Sigmoid colon (tissue), 7 donors: ENCODE measurements around the gene TRIM13. TPM values are rescaled to one million over a fixed set of nuclear protein-coding genes. Genes with fewer than 3 reads are reported as not detected.

Experiments used
- DNase-seq: peaks from one replicate; pipeline ENCODE4 v3.0.0-alpha.2; 2019
- H3K27ac ChIP-seq, 4 donors: fragments of 200-600 bp; sonication (generic); one replicate each; pipeline ENCODE4 v1.5.1; 2016 to 2019; ENCODE audit warnings: mild to moderate bottlenecking in 1 of 4
- H3K27me3 ChIP-seq, 3 donors: fragments of 200-600 bp; sonication (generic); one replicate each; pipeline ENCODE4 v1.5.1; 2019; ENCODE audit warnings: mild to moderate bottlenecking in 1 of 3
- H3K36me3 ChIP-seq, 4 donors: fragments of 200-600 bp; sonication (generic); one replicate each; pipeline ENCODE4 v1.5.1; 2016 to 2019
- H3K4me1 ChIP-seq, 4 donors: fragments of 200-600 bp; sonication (generic); one replicate each; pipeline ENCODE4 v1.5.1; 2017 to 2019
- H3K4me3 ChIP-seq, 4 donors: fragments of 200-600 bp; sonication (generic); one replicate each; pipeline ENCODE4 v1.5.1; 2017 to 2019; ENCODE audit warnings: mild to moderate bottlenecking in 2 of 4, moderate library complexity in 1 of 4
- H3K9me3 ChIP-seq, 4 donors: fragments of 200-600 bp in 3 of 4; sonication (generic) in 3 of 4; one replicate each; pipeline versions ENCODE4 v1.5.1 to v1.6.1; 2013 to 2019
- CTCF ChIP-seq, 4 experiments: fragments of 450-650 bp in 3 of 4; fragments of 200-600 bp in 1 of 4; IDR thresholded peaks; one replicate each; pipeline ENCODE4 v1.5.1; 2016 to 2019; ENCODE audit warnings: antibody characterized with exemption in 4 of 4, mild to moderate bottlenecking in 3 of 4, moderate library complexity in 2 of 4
- EP300 ChIP-seq, 4 donors: sonication (generic); formaldehyde crosslinking; IDR thresholded peaks; one replicate each; pipeline ENCODE4 v1.6.1; 2017; ENCODE audit warnings: antibody characterized with exemption in 4 of 4
- POLR2A ChIP-seq, 2 donors: fragments of 450-650 bp; IDR thresholded peaks; one replicate each; pipeline ENCODE4 v1.6.1; 2016; ENCODE audit warnings: antibody characterized with exemption in 2 of 2, mild to moderate bottlenecking in 2 of 2, moderate library complexity in 2 of 2
- POLR2AphosphoS5 ChIP-seq, 4 donors: sonication (generic); formaldehyde crosslinking; IDR thresholded peaks; one replicate each; pipeline ENCODE4 v1.6.1; 2017; ENCODE audit warnings: antibody characterized with exemption in 4 of 4
- WGBS, 2 donors: extraction: QIAGEN DNeasy Blood & Tissue Kit; methylation state at CpG; one replicate each; pipeline ENCODE4 v1.1.7; 2013; 5-methylcytosine and 5-hydroxymethylcytosine counted together
- intact Hi-C: fragments of 100-400 bp; cut with DNase I; formaldehyde crosslinking; loops from one replicate; pipeline ENCODE4 v1.15.1; 2023
- polyA plus RNA-seq, 3 donors: library from polyadenylated mRNA; stranded (reverse); fragments of 200-250 nt; gene quantifications; one replicate each; pipeline ENCODE4 v1.2.3, GENCODE V29; 2013
- total RNA-seq, 4 donors: library from RNA; depleted of rRNA; stranded (reverse); fragments of >200 nt; gene quantifications; one replicate each; pipeline ENCODE4 v1.1.0, GENCODE V29; 2016
- donor health status: healthy with polysubstance abuse.
- donor health status: Bipolar disorder and iron deficiency.
- donor health status: healthy.

Gene TRIM13
- total and polyA plus RNA-seq, 7 donors: 9.0 to 25.0 (median 17.5) TPM

- peak within 1 kb of the TSS in 3 of 4 donors; percentile 50 to 66 (median 60) for H3K27ac ChIP-seq
- H3K9me3 ChIP-seq: no peaks in the 10 kb centered on the region
- H3K4me1 ChIP-seq: peaks cover 0 to 39% (median 19%) of the 10 kb centered on the region in 4 donors
- no peaks in the 10 kb centered on the region for H3K27me3 ChIP-seq
- peaks cover 0 to 35% (median 15%) of the 10 kb centered on the region in 4 donors for H3K36me3 ChIP-seq
- intact Hi-C loops: no loop called here
- no peak within 1 kb of the TSS for H3K4me3 ChIP-seq
- TF ChIP-seq EP300 (IDR thresholded peaks at IDR 0.05) (no peak), POLR2A (IDR thresholded peaks at IDR 0.05) (no peak)
- WGBS, 2 donors: 37 to 63% methylated on average over 5 of the region's 5 CpGs
- DNase-seq: no peak
These were observed 18.4 kb downstream of the TRIM13 start, which contains the start of gene KCNRG for GRCh38 chr13:50015258-50015657. Gene KCNRG (plus strand): TSS chr13:50015444. CDS start chr13:50015494, 50 bp downstream.

- peak overlapping the region in 3 of 4 donors; percentile 50 to 66 (median 60) for H3K27ac ChIP-seq
- no peak for DNase-seq
- no peak for TF ChIP-seq EP300 (IDR thresholded peaks at IDR 0.05)
- TF ChIP-seq POLR2A (IDR thresholded peaks at IDR 0.05): no peak
- no peak for TF ChIP-seq CTCF (IDR thresholded peaks at IDR 0.05)
- TF ChIP-seq POLR2AphosphoS5 (IDR thresholded peaks at IDR 0.05): no peak
- no peaks in the 10 kb centered on the region for H3K27me3 ChIP-seq
- H3K4me3 ChIP-seq: no peak overlapping the region
- 78 to 83% methylated on average over 4 of the region's 4 CpGs for WGBS, 2 donors
- intact Hi-C loops: no loop called here
- no peaks in the 10 kb centered on the region for H3K9me3 ChIP-seq
- peaks cover 0 to 39% (median 19%) of the 10 kb centered on the region in 4 donors for H3K4me1 ChIP-seq
- H3K36me3 ChIP-seq: peaks cover 0 to 34% (median 17%) of the 10 kb centered on the region in 4 donors
These were observed 18.9 kb downstream of the TRIM13 start for GRCh38 chr13:50015750-50016149.

- peak overlapping the region in 2 of 4 donors; percentile 50 to 66 for H3K27ac ChIP-seq
- whole genome bisulfite sequencing, 2 donors: 86 to 87% methylated on average over 2 of the region's 2 CpGs
- peaks cover 0 to 28% (median 13%) of the 10 kb centered on the region in 4 donors for H3K36me3 ChIP-seq
- DNase-seq: no peak
- intact Hi-C loops: no loop called here
- H3K4me1 ChIP-seq: peaks cover 0 to 34% (median 19%) of the 10 kb centered on the region in 4 donors
- no peaks in the 10 kb centered on the region for H3K9me3 ChIP-seq
- TF ChIP-seq POLR2AphosphoS5 (IDR thresholded peaks at IDR 0.05) (no peak), POLR2A (IDR thresholded peaks at IDR 0.05) (no peak), CTCF (IDR thresholded peaks at IDR 0.05) (no peak), EP300 (IDR thresholded peaks at IDR 0.05) (no peak)
- H3K4me3 ChIP-seq: no peak overlapping the region
- H3K27me3 ChIP-seq: no peaks in the 10 kb centered on the region
These were observed 19.6 kb downstream of the TRIM13 start for GRCh38 chr13:50016444-50016843.

GRCh38 chr13:50017819-50018218, 21.0 kb downstream of the TRIM13 start:
- Histone ChIP-seq H3K4me3 (no peak overlapping the region), H3K4me1 (peaks cover 0 to 33% (median 19%) of the 10 kb centered on the region in 4 donors), H3K27me3 (no peaks in the 10 kb centered on the region), H3K27ac (peak overlapping the region in 1 of 4 donors; percentile 17), H3K9me3 (no peaks in the 10 kb centered on the region), H3K36me3 (peaks cover 0 to 14% (median 3%) of the 10 kb centered on the region in 4 donors)
- DNase-seq: no peak
- intact Hi-C loops: no loop called here
- no peak for TF ChIP-seq POLR2A (IDR thresholded peaks at IDR 0.05)
- TF ChIP-seq POLR2AphosphoS5 (IDR thresholded peaks at IDR 0.05): no peak
- no peak for TF ChIP-seq EP300 (IDR thresholded peaks at IDR 0.05)
- no peak for TF ChIP-seq CTCF (IDR thresholded peaks at IDR 0.05)

- Histone ChIP-seq H3K36me3 (peaks cover 0 to 2% (median 0%) of the 10 kb centered on the region in 4 donors), H3K4me3 (no peak overlapping the region), H3K4me1 (peaks cover 0 to 8% (median 0%) of the 10 kb centered on the region in 4 donors), H3K27ac (peak overlapping the region in 1 of 4 donors; percentile 25), H3K27me3 (no peaks in the 10 kb centered on the region), H3K9me3 (no peaks in the 10 kb centered on the region)
- TF ChIP-seq POLR2AphosphoS5 (IDR thresholded peaks at IDR 0.05) (no peak), POLR2A (IDR thresholded peaks at IDR 0.05) (no peak), EP300 (IDR thresholded peaks at IDR 0.05) (no peak), CTCF (IDR thresholded peaks at IDR 0.05) (no peak)
- DNase-seq: no peak
- 79 to 88% methylated on average over 1 of the region's 1 CpG for whole genome bisulfite sequencing, 2 donors
- intact Hi-C loops: no loop called here
These were observed 28.6 kb downstream of the TRIM13 start for GRCh38 chr13:50025436-50025835.
